HG03469 (cell line): ENCODE results near the gene LINGO1.

ENCODE experiments used
- ATAC-seq: cut with Tn5 transposase; IDR thresholded peaks from one replicate; pipeline ENCODE4 v1.9.1; 2021; ENCODE audit warnings: mild to moderate bottlenecking, moderate library complexity, moderate number of reproducible peaks; ENCODE audit not compliant: unreplicated experiment

LINGO1 gene

GRCh38 chr15:77619883-77620282 is 12.8 kb downstream of the LINGO1 start:
- no peak for ATAC-seq

DNA sequence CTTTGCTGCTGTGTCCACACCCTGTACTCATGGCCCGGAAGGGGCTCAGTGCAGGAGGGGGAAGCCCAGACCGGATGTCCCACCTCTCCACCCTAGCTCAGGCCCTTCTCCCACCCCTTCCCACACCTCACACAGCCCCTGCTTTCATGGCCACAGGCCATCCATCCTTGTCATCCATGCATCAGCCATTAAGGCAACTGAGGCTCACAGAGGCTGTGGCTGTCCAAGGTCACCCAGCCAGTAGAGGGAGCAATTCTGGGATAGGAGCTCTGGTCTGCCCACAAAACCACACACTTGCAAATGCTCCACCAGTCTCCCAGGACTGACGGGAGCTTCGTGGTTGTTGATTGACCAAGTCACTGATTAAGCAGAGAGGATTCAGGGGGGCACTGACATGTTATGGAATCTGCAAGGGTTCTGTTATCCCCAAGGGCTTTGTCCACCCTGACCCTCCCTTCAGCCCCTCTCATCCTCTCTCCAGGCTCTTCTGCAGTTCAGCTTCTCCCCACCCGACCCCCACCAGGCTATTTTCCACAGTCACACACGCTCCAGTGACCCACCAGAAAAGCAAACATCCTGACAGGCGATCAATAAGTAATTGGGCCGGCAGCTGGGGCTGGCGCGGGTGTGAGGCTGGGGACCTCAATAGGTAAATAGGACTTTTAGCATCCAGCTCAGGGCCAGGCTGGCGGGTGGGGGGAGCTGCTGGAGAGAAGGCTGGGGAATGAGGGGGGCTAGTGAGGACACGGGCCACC is 15.1 kb downstream of the LINGO1 start:
- no peak for ATAC-seq

DNA sequence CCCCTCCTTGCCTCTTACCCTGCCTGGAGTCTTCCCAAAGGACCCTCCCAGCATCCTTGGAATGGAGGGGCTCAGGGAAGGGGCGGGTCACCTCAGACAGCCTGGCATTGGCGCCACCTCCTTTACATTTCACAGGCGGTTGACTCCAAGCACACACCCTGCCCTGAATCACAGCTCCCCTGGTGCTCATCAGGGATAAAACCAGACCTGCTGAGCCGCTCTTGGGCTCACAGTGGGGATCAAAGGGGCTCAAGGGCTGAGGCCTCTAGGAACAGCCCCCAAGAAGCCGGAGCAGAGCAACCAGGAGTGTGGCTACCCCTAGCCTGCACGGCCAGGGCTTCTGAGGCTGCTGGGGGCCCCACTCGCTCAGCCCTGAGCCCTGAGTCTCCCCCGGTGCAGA is 16.6 kb downstream of the LINGO1 start:
- ATAC-seq, result no peak

DNA sequence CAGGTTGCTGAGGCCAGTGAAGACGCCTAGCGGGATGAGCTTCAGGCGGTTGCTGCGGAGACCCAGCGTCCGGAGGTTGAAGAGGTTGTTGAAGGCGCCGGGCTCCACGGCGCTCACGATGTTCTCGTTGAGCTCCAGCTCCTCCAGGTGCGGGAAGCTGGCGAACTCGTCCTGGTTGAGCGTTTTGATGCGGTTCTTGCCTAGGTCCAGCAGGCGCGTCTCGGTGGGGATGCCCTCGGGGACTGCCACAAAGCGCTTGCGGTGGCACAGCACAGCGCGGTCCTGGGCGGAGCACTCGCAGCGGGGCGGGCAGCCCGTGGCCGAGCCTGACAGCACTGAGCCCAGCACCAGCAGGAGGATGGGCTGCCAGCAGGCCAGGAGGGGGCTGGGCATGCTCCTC is 17.2 kb downstream of the LINGO1 start:
- ATAC-seq, result no peak

DNA sequence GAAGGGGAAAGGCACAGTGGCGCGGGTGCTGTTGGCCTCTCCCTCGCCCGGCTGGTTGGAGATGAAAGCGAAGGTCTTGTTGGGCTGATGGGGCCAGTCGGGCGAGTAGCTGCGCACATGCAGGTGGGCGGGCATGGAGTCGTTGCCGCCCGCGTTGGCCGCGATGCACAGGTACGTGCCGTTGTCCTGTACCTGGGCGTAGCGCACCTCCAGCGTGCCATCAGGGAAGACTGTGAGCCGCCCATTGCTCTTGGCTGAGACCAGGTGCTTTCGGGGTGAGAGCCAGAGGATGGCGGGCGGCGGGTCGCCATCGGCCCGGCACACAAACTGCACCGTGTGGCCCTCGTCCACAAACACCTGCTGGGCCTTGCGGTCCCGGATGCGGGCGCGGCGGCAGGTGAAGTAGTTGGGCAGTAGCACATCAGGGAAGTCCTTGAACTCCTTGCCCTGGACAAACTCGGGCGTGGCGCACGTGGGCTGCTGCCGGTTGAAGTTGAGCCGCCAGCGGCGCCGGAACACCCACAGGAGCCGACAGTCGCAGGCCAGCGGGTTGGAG is 18.4 kb downstream of the LINGO1 start:
- no peak for ATAC-seq

GRCh38 chr15:77613814-77614213 is 18.9 kb downstream of the LINGO1 start:
- no peak for ATAC-seq

- no peak for ATAC-seq
Observed at GRCh38 chr15:77612958-77613601, 19.6 kb downstream of the LINGO1 start.

GRCh38 chr15:77611767-77612166 is 20.9 kb downstream of the LINGO1 start:
- no peak for ATAC-seq

DNA sequence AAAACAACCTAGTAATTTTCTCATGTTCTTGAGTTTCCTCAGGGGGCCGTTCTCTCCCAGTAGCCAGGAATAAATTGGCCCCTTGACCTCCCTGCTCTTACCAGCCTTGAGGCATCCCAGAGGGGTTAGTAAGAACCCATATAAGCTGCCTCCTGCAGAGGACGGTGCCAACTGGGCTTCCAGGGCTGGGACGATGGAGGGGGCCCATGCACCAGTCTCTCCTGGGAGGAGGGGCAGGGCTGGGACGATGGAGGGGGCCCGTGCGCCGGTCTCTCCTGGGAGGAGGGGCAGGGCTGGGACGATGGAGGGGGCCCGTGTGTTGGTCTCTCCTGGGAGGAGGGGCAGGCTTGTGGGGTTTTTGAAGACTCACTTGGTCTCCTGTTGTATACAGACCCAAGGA is 22.0 kb downstream of the LINGO1 start:
- ATAC-seq, result no peak

GRCh38 chr15:77609558-77609957 is 23.2 kb downstream of the LINGO1 start:
- ATAC-seq, result no peak

- no peak for ATAC-seq
Observed at GRCh38 chr15:77608774-77609173, 23.9 kb downstream of the LINGO1 start.

- no peak for ATAC-seq
Observed at GRCh38 chr15:77607894-77608261, 24.8 kb downstream of the LINGO1 start.

DNA sequence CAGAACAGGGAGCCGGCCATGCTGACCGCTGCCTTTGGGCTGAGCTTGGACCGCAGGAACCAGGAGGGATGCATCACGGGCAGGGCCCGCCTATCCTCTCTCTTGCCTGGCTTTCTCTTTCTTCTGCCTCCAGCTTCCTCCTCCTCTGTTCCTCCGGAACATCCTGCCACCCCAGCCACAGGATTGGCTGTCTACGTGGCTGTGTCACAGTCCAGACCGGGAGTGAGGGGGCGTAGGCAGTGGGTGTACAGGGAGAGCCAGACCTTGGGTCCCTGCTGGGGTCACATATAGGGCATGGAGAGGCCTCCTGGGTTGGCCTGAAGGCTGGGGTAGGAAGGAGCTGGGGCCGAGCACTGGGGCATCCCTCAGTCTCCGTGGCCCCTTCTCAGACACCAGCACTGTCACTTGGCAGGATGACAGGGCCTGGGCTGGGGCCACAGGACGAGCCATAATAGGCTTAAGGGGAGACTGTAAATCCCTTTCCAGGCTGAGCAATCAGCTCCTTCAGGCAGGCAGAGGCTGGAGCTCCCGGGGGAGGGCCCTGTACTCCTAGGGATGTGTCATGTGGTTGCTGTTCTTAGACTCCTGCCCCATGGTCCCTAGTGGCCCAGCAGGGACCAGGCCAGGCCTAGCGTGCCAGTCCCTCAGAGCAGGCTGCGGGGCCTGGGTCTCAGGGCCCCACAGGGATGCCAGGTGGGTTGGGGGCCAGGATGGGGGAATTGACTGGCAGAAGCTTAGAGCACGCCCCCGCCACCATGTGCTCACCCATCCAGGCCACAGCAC is 25.4 kb downstream of the LINGO1 start:
- ATAC-seq, result no peak

DNA sequence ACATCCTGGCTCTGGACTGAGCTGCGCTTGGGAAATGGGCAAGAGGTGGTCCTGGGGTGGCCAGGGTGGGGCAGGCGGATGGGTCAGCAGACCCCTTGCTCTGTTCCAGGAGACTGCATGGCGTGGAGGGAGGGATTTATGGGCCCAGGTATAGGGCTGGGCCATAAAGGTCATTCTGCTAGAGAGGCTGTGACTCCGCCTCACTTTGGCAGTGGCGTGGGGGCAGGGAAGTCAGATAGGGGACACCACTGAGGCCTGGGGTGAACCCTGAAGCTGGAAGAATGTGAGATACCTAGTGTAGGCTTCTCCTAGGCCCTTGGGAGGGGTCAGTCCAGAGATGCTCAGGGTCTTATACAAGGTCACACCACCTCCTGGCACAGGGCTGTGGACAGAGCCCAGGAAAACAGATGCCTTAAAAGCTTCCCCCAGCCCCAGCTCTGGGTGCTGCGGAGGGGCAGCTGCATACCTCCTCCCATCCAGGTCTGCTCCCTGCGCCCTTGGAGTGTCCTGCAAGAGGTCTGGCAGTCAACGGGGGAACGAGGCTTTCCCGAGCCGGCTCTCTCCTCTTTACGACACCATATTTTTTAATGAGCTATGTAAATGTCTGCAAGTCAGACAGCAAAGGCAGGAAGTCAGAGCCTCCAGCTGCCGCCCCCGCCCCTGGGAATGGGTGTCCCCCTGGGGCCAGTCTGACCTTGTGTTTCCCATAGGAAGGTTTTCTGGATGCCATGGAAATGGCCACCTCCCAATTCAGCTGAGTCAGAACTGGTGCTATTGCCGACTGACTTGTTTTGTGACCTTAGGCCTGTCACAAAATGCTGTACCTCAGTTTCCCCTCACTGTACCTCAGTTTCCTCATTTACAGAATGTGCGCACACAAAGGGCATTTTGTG is 26.3 kb downstream of the LINGO1 start:
- ATAC-seq, result no peak

DNA sequence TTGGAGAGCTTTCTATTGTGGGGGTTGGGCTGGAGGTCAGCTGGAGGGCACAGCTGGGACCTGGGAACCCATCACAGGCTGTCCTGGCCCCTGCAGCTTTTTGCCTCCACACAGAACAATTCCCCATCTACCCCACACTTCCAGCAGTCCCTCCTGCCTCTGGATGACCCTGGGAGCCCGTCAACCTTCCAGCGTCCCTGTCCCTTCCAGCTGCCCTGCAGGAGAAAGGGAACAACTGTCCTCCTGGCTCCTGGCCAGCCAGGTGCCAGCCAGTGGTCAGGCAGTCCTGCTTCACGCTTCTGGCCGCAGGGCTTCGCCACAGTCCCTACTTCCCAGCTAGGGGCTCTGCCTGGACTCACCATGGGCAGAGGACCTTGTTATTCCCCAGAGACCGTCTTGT is 27.2 kb downstream of the LINGO1 start:
- no peak for ATAC-seq

DNA sequence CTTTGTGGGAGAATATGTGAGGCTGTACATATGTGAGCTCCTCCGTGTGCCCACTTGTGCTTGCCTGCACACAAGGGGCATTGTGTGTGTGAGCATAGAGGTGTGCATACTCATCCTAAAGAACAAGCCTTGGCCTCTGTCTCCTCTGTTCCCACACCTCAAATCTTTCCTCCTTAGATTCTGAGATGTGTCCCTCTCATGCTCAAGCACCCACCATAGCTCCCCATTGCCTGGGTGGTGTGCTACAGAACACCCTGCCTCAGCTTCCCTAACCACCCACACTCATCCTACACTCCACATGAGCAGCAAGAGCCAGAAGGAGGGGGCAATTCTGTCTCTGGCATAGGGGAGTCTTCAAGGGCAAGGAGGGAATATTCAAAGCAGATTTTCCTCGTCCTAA is 27.7 kb downstream of the LINGO1 start:
- no peak for ATAC-seq

GRCh38 chr15:77603611-77604336 is 28.9 kb downstream of the LINGO1 start:
- no peak for ATAC-seq

- no peak for ATAC-seq
Observed at GRCh38 chr15:77602800-77603199, 29.9 kb downstream of the LINGO1 start.

- no peak for ATAC-seq
Observed at GRCh38 chr15:77599899-77600298, 32.8 kb downstream of the LINGO1 start.

DNA sequence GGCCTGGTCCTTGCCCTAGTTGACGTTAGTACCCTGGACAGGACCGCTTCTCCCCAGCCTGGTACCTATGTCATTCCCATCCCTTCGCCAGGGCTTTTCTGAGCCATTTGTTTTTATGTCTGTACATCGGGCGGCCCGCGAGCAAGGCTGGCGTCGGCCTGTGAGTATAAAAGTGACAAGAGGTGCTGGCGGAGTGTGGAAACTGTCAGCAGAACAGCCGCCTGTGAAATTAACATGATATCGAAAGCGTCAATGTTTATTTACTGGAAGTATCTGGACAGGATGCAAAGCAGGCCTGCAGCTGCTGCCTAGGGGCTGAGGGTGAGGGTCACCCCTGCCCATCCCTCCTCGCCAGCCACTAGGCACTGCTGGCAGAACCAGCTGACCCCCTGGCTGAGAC is 33.4 kb downstream of the LINGO1 start:
- no peak for ATAC-seq
